ENCODE results near the gene MEGF6.

GRCh38 chr1:3490046-3490745 lies 121.1 kb downstream of the MEGF6 start:
- TF ChIP-seq, protein P1, sequence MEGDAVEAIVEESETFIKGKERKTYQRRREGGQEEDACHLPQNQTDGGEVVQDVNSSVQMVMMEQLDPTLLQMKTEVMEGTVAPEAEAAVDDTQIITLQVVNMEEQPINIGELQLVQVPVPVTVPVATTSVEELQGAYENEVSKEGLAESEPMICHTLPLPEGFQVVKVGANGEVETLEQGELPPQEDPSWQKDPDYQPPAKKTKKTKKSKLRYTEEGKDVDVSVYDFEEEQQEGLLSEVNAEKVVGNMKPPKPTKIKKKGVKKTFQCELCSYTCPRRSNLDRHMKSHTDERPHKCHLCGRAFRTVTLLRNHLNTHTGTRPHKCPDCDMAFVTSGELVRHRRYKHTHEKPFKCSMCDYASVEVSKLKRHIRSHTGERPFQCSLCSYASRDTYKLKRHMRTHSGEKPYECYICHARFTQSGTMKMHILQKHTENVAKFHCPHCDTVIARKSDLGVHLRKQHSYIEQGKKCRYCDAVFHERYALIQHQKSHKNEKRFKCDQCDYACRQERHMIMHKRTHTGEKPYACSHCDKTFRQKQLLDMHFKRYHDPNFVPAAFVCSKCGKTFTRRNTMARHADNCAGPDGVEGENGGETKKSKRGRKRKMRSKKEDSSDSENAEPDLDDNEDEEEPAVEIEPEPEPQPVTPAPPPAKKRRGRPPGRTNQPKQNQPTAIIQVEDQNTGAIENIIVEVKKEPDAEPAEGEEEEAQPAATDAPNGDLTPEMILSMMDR (IDR thresholded peaks at IDR 0.05): no peak
- TF ChIP-seq POLR2A (IDR thresholded peaks at IDR 0.05): no peak

Data from uterus (tissue), 2 donors.